ENCODE data around the gene SCTR. TPM values are rescaled to one million over a fixed set of nuclear protein-coding genes. Genes with fewer than 3 reads are reported as not detected.

The SCTR gene
- total RNA-seq, 4 donors from 2014 or later = 0.81 TPM; not detected in 3

GRCh38 chr2:119491776-119492525 lies 32.3 kb downstream of the SCTR start:
- 10 to 44% methylated on average over 3 of the region's 5 CpGs for WGBS, 2 donors (ENCODE audit: low coverage in 1 of 2)
- Histone ChIP-seq H3K4me1 (peaks cover 0 to 10% (median 0%) of the 10 kb centered on the region in 3 donors), H3K27me3 (peaks cover 8% of the 10 kb centered on the region), H3K9me3 (no peaks in the 10 kb centered on the region), H3K4me3 (no peak overlapping the region), H3K36me3 (no peaks in the 10 kb centered on the region), H3K27ac (peak overlapping the region in 2 of 4 donors; percentile 4 to 43)
- TF ChIP-seq EP300 (IDR thresholded peaks at IDR 0.05) (no peak), POLR2AphosphoS5 (IDR thresholded peaks at IDR 0.05) (no peak), POLR2A (IDR thresholded peaks at IDR 0.05) (no peak)
- TF ChIP-seq, protein P1, sequence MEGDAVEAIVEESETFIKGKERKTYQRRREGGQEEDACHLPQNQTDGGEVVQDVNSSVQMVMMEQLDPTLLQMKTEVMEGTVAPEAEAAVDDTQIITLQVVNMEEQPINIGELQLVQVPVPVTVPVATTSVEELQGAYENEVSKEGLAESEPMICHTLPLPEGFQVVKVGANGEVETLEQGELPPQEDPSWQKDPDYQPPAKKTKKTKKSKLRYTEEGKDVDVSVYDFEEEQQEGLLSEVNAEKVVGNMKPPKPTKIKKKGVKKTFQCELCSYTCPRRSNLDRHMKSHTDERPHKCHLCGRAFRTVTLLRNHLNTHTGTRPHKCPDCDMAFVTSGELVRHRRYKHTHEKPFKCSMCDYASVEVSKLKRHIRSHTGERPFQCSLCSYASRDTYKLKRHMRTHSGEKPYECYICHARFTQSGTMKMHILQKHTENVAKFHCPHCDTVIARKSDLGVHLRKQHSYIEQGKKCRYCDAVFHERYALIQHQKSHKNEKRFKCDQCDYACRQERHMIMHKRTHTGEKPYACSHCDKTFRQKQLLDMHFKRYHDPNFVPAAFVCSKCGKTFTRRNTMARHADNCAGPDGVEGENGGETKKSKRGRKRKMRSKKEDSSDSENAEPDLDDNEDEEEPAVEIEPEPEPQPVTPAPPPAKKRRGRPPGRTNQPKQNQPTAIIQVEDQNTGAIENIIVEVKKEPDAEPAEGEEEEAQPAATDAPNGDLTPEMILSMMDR (IDR thresholded peaks at IDR 0.05) = no peak
- peak; percentile 74 for ATAC-seq

GRCh38 chr2:119490653-119491195 lies 33.6 kb downstream of the SCTR start:
- no peak for ATAC-seq
- H3K27ac ChIP-seq = no peak overlapping the region
- H3K4me3 ChIP-seq = no peak overlapping the region
- H3K27me3 ChIP-seq = peaks cover 4% of the 10 kb centered on the region
- WGBS, 2 donors (ENCODE audit: low coverage in 1 of 2) = 82 to 87% methylated on average over 3 to 5 of the region's 7 CpGs
- no peaks in the 10 kb centered on the region for H3K9me3 ChIP-seq
- TF ChIP-seq, protein P1 (IDR thresholded peaks at IDR 0.05) = no peak
- TF ChIP-seq POLR2A (IDR thresholded peaks at IDR 0.05) (no peak), EP300 (IDR thresholded peaks at IDR 0.05) (no peak)
- no peaks in the 10 kb centered on the region for H3K36me3 ChIP-seq
- peaks cover 0 to 10% (median 0%) of the 10 kb centered on the region in 3 donors for H3K4me1 ChIP-seq

GRCh38 chr2:119490106-119490505 lies 34.2 kb downstream of the SCTR start:
- peaks cover 0 to 15% (median 0%) of the 10 kb centered on the region in 3 donors for H3K4me1 ChIP-seq
- no peaks in the 10 kb centered on the region for H3K27me3 ChIP-seq
- H3K27ac ChIP-seq = no peak overlapping the region
- no peak for ATAC-seq
- TF ChIP-seq POLR2AphosphoS5 (IDR thresholded peaks at IDR 0.05) = no peak
- TF ChIP-seq POLR2A (IDR thresholded peaks at IDR 0.05) = no peak
- TF ChIP-seq EP300 (IDR thresholded peaks at IDR 0.05) = no peak
- no peaks in the 10 kb centered on the region for H3K36me3 ChIP-seq
- H3K4me3 ChIP-seq = no peak overlapping the region
- 72 to 87% methylated on average over 4 to 5 of the region's 8 CpGs for WGBS, 2 donors (ENCODE audit: low coverage in 1 of 2)
- H3K9me3 ChIP-seq = no peaks in the 10 kb centered on the region

DNA sequence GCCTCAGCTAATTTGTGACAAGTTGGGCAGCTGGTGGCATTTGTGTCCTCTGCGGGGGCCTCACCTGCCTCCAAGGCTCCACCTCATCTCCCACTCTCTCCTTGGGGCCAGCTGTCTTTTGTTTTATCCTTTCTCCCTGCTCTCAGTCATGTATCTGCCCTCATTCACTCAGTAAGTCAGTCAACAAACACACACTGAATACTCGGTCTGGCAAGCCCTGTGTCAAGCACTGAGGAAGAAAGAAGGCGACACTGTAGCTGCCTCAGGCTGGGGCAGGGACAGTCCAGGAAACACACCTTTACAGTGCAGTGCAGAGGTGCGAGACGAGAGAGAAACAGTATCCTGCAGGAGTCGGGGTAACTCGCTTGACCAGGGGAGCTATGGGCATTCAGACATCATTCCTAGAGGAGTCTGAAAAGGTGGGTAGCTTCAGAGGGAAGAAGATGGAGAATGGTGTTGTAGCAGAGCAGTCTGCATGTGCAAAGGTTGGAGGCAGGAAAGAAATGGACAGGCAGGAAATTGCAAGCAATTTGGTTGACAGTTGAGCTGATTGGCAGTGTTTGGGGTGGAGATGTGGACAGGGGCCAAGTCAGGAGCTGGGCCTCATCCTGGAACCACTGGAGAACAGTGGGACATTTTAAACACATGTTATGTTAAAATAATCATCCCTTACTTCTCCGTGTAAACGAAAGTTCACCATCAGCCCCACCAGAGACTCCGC lies 34.9 kb downstream of the SCTR start:
- Histone ChIP-seq H3K27ac (no peak overlapping the region), H3K4me3 (no peak overlapping the region), H3K4me1 (peaks cover 0 to 17% (median 0%) of the 10 kb centered on the region in 3 donors), H3K27me3 (no peaks in the 10 kb centered on the region), H3K36me3 (no peaks in the 10 kb centered on the region), H3K9me3 (no peaks in the 10 kb centered on the region)
- TF ChIP-seq EP300 (IDR thresholded peaks at IDR 0.05) (no peak), POLR2AphosphoS5 (IDR thresholded peaks at IDR 0.05) (no peak), POLR2A (IDR thresholded peaks at IDR 0.05) (no peak)
- TF ChIP-seq, protein P1 (IDR thresholded peaks at IDR 0.05) = no peak
- no peak for ATAC-seq
- 83 to 90% methylated on average over 5 to 8 of the region's 10 CpGs for WGBS, 2 donors (ENCODE audit: low coverage in 1 of 2)
